ENCODE data around the gene IL17C. TPM values are rescaled to one million over a fixed set of nuclear protein-coding genes. Genes with fewer than 3 reads are reported as not detected.
"Not testable (repeated sequence)": the region's sequence is repeated elsewhere in the genome, so short reads cannot be mapped to it uniquely, and the experiment has no call there.

The IL17C gene, protein sequence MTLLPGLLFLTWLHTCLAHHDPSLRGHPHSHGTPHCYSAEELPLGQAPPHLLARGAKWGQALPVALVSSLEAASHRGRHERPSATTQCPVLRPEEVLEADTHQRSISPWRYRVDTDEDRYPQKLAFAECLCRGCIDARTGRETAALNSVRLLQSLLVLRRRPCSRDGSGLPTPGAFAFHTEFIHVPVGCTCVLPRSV
- total RNA-seq, result not detected

DNA sequence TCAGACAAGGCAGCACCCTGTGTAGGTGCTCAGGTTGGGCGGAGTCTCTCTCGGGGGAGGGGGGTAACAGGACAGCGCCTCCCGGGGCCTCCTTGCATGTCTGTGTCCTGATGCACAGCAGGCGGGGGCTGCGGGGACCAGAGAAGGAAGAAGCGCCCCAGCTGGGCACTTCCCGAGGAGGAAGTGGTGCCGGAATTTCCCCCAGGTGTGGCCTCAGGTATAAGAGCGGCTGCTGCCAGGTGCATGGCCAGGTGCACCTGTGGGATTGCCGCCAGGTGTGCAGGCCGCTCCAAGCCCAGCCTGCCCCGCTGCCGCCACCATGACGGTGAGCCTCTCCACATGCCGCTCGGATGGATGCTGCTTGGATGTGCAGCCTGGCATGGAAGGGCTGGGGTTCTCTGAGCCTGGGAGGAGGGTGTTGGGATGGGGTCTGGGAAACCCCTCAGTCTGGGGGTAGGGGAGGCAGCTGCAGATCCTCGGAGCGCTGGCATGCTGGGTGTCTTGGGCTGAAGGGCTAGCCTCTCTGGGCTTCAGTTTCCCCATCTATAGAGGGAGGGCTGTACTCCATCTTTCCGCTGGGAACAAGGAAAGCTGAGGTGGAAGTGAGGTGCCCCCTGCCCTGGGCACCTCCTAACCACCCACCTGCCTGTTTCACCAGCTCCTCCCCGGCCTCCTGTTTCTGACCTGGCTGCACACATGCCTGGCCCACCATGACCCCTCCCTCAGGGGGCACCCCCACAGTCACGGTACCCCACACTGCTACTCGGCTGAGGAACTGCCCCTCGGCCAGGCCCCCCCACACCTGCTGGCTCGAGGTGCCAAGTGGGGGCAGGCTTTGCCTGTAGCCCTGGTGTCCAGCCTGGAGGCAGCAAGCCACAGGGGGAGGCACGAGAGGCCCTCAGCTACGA lies at the start of gene IL17C:
Gene IL17C (plus strand): TSS at position 250 of the 908 bp plus-strand sequence. CDS start 70 bp downstream, at position 320.
- DNase-seq, result no peak

DNA sequence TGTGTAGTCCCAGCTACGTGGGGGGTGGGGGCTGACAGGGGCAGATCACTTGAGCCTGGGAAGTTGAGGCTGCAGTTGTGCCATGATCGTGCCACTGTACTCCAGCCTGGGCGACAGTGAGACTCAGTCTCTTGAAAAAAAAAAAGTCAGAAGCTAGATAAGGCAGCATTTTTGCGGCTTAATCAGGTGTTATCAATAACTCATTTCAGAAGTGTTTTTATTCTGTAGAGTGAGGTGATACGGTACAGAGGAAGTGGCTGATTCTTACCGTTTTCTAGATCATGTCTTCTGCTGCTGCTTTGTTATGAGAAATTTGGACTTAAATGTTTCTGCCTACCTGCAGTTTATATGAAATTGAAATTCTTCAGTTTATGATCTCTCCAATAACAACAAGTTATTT lies 49.6 kb upstream of the IL17C start:
- DNase-seq, result no peak

DNA sequence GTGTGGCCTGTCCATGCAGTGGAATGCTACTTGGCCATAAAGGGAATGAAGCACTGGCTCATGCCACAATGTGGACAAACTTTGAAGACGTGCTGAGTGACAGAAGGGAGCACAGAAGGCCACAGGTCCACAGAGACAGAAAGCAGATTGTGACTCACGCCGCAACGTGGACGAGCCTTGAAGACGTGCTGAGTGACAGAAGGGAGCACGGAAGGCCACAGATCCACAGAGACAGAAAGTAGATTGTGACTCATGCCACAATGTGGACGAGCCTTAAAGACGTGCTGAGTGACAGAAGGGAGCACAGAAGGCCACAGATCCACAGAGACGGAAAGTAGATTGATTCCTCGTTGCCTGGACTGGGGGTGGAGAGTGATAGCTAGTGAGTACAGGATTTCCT lies 48.9 kb upstream of the IL17C start:
- no peak for DNase-seq

DNA sequence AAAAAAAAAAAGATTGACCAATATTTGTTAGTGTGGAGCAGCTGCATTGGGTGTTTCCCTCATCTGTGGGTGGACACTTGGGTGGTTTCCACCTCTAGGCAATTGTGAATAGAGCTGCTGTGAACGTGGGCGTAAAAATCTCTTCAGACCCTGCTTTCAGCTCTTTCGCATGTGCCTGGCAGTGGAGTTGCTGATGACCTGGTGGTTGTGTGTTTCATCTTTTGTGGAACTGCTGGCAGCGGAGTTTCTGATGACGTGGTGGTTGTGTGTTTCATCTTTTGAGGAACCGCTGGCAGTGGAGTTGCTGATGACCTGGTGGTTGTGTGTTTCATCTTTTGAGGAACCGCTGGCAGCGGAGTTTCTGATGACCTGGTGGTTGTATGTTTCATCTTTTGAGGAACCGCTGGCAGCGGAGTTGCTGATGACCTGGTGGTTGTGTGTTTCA lies 46.8 kb upstream of the IL17C start:
- DNase-seq, result peak; percentile 32

DNA sequence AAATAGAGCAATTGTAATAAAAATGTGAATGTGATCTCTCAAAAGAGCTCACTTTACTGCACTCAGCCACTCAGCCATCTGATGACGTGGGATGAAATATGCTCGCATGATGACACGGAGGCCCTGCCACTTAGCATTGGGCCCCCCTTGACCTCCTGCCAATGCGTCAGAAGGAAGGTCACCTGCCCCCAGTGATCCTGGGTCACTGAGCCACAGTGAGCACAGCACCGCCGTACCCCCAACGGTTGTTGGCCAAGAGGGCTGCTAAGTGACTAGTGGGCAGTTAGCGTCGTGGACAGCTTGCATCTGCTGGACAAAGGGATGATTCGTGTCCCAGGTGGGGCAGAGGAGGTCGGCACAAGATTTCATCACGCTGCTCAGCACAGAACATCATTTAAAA lies 45.3 kb upstream of the IL17C start:
- DNase-seq, result no peak

DNA sequence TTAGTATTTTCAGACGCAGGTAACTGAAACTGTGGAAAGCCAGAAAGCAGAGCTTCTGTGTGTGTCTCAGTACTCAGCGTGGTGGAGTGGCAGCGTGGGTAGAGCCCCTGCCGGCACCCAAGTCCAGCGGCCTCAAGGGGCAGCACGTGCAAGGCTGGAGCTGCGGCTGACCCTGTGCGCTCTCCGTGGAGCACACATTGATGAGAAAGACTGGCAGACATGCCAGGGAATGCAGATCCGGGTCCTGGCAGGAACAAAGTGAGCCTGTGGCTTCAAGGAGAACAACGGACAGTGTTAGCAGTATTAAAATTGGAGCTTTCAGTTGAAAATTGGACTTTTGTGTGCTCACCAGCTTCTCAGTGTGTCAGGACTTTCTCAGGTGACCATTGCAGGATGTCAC lies 44.9 kb upstream of the IL17C start:
- peak; percentile 32 for DNase-seq

DNA sequence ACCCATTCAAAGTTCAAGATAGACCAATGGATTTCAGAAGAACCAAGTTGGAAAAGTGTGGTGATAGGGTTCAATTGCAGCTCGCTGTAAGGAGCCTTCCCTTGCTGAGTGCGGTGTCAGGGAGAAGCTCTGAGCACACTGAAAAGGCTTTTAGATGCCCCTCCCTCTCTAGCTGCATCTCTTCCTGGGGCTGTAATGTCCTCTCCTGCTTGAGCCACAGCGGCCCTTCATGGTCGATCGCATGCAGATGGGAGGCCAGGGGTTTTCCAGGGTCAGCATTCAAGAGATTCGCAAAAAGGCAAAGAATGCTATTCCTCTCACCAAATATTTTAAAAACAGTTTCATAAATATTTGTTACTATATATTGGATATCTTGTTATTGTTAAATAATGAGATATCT lies 44.5 kb upstream of the IL17C start:
- no peak for DNase-seq

DNA sequence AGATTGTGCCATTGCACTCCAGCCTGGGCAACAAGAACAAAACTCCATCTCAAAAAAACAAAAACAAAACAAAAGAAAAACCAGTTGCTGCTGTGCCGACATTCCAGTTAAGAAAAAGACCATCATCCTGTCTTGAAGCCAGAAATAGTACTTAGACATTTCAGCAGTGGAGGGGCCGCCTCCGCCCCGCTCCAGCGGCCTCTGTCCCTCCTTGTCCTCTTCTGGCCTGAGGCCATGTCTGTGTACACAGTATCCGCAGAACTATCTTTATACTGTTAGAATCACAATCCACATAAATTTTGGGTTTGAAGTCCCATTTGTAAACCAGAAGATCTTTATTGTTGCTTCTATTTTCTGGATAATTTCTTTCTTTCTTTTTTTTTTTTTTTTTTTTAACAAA lies 43.3 kb upstream of the IL17C start:
- DNase-seq, result no peak

DNA sequence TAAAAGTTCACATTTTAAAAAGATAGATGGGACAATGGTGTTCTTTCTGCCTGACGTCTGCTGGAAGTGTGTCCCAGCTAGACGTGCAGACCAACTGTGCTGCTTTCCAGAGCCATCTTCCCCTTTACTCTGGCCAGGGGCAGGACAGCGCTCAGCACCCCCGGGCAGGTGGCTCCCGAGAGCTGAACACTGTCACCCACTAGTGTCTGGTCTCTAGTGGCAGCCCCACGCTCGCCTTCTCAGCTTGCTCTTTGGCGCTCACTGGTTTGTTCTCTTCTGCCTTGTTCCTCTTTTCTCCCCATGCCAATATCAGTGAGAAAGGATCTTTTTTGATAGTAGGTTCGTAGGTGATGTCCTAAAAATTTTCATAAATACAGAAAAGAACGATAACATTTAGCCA lies 42.5 kb upstream of the IL17C start:
- no peak for DNase-seq

DNA sequence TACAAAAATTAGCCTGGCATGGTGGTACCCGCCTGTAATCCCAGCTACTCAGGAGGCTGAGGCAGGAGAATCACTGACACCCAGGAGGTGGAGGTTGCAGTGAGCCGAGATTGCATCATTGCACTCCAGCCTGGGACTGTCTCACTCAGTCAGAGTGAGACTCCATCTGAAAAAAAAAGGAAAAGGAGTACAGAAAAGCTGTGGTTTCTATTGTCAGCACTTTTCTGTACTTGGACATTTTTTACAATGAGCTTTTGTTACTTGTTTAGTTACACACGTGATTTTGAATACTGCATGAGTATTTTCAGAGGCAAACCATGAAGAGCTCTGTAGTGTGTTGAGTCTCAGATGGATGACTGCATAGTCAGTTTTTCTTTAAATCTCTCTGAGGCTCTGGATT lies 41.9 kb upstream of the IL17C start:
- no peak for DNase-seq

DNA sequence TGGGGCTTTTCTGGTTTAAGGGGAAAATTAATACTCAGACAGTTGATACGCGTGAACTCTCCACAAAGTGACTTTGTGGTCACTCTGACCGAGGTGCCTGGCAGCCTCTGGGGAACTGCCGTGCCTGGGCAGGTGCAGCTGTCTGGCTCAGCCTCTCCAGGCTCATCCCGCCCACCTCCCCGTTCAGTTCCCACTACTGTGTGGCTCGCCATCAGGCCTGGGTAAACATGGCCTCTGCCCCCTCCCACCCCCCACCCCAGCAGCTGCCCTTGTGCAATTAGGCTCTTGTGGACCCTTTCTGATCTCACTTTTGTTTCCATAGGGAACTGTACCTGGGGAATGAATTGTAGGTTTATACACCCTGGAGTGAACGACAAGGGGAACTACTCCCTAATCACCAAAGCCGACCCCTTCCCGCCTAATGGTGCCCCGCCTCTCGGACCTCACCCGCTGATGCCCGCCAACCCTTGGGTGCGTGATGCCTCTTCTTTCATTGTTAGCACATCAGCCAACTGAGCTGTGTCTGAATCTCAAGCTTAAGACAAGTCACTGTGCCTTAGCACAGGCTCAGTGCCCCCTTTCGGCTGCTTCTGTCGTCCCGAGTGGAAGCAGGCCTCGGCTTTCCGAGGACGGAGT lies 40.4 kb upstream of the IL17C start:
- DNase-seq, result no peak

DNA sequence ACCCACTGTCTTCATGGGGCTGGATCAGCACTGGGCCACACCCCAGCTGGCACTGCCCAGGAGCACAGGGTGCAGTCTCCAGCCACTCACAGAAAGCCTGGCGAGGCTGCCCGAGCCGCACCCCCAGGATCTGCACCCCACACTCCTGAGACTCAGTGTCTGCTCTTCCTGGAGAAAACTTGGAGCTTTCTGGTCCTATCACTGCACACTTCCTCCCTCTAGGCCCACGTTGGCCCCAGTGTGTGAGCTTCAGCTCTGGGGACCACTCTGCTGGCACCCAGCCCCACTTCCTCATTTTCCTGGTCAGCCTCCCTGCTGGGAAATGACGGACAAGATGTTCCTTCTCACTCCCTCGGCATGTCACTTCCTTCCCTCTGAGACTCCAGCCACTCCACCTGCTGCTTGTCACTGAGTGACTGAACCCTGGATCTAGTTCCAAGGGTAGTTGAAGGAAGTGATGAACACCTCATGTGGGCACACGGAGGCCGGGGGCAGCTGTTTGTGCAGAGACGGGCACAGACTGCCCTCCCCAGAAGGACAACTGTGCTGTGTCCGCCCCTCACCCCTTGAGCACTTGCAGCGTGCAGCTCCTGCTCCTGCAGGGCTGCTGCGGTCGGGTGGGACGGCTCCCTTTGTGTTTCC lies 39.2 kb upstream of the IL17C start:
- DNase-seq, result no peak

DNA sequence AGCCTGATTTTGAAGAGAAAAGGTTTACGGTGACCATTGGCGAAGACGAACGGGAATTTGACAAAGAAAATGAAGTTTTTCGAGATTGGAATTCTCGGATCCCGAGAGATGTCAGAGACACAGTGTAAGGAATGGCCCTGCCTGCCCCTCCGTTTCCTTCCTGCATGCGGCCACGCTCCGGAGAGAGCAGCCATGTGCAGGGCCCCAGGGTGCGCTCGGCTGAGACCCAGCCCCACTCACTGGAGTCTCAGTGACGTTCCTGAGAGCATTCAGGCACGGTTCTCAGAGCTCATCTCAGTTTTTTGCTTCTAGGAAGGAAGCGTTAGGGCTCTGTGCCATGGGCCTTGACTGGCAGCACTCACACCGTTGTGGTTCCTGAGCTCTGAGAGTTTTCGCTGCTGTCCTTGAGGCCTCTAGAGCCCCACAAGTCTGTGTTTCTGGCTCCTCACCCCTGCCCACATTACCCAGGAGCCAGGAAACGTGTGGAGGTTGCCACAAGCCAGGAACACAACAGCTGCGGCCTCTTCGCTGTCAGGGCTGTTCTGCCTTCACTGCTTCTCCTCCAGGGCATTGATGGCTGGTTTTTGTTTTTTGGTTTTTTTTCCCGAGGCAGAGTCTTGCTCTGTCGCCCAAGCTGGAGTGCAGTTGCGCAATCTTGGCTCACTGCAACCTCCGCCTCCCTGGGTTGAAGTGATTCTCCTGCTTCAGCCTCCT lies 38.4 kb upstream of the IL17C start:
- DNase-seq, result no peak

DNA sequence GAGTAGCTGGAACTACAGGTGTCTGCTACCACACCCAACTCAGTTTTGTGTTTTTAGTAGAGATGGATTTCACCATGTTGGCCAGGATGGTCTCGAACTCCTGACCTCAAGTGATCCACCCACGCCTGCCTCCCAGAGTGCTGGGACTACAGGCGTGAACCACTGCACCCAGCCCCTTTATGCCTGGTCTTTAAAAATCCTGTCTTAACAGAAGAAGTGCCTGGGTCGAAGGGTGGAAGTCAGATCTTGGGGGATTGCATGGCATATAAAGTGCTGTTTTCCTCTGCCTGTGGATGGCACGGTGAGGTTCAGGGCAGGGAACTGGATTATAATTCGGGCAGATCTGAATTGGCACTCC lies 37.9 kb upstream of the IL17C start:
- DNase-seq, result no peak

DNA sequence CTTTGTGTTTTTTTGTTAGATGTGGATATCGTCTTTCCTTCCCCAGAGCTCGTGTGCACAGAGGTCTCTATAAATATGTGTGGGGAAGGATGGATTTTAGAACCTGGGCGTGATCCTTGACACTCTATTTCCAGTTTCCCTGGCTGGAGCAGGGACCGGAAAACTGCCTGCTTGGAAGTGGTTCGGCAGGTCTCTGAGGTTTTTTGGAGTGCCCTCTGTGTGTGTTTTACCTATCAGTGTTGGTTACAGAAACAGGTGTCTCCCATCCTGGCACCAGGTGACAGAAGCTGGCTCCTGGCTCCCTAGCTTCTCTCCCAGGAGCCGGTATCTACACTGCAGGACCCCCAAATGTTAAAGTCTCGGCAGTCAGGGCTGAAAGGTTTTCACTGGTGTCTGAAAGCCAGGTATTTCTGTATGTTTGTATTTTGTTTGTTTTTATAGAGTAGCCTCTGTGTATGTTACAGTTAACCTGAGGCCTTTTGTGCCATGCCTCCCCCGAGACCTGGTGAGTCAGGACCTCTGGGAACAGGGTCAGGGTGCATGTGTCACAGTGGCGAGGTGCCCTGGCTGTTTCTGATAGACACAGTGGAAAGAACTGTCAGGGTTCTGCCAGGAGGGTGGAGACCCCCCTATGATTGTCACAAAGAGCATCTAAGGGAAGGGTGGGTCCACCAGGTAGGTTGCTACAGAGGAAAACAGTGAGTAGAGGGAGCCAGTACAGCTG lies 36.9 kb upstream of the IL17C start:
- no peak for DNase-seq

DNA sequence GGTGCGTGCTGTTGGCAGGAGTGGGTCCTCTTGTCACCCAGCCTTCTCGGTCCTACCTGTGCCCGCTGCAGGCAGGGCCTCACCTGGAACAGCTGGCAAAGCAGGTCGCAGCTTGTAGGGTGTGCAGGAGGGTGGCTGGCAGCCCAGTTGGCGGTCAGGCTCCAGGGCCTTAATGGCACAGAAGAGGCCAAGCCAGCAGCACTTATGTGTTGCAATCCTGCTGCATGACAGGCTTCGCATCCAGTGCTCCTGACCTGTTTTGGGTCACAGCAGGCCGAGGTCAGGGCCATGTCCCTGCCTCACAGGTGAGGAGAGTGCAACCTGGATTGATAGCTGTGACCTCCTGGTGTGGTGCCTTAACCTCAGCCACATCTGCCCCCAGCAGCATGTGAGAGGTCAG lies 36.3 kb upstream of the IL17C start:
- DNase-seq, result no peak

DNA sequence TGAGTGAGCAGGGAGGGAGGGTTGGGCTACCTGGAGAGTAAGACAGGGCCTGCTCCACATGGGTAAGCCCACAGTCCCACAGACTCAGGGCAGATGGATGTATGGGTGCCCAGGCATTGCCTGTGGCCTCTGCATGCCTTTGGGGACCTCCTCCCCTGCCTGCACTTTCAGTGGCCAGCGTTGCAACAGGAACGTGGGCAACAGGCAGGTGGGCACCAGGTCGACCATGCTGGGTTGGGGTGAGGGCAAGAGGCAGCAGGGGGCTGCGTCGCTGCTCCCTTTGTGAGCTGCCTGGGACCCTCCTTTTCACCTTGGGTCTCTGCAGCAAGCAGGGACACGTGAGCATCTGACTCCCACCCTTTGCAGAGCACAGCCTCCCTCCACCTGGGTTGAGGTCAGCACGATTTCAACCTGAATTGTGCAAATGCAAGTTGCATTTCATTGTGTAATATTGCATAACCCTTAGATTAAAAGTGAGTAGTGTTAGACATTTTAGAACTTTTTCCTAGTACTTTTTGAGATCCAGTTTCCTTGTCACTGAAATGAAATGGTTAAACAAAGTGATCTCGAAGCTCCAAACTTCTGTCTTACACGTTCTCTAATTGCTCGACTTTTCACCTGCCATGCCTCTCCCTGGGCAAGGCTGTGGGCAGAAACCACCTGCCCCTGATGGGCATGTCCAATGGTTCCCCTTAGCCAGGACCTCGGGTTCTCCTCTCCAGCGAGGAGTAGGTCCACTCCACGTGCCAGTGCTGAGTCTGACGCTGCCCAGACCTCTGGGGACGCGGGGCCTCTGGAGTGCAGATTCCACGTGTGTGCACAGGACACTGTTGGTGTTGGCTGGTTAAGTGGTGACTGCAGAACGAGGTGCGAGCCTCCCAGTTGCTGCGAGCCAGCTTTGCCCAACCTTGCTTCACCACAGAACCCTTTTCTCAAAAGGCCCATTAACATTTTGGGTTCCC lies 32.9 kb upstream of the IL17C start:
- no peak for DNase-seq

DNA sequence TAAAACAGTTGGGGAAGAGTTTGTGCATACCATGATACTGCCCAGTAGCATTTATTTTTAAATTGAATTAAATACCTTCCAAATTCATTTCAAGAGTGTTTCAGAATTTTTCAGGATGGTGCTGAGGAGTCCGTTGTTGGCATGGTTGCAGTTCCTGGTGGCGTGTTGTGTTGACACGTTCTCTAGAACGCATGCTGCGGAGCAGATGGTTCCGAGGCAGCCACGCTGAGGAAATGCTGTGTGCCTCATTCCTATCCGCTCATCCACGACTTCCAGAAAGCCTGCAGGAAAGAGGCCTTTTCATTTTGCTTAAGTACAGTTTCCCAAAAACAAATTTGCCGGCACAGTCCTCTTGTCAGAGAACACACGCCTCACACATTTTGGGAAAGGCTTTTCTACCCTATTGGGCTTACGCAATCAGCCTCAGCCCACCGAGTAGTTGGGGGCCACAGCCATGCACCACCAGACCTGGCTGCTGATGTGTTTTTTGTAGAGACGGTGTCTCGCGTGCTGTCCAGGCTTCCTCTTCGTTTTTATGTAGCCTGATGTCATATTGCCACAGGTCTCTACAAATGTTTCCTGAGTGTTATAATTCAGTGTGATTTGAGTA lies 32.1 kb upstream of the IL17C start:
- no peak for DNase-seq

DNA sequence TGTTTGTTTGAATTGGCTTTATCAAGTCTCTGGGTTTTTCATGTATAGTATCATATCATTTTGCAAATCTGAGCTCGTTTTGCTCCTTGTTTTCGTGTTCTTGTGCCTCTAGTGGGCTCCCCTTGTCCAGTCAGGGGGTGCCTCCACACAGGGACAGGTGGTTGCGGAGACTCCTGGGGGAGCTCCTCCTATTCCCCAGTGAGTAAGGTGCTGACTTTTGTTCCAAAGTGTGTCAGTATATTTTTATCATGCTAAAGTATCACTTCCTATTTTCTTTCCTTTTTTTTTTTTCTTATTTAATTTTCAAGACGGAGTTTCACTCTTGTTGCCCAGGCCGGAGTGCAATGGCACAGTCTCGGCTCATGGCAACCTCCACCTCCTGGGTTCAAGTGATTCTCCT lies 30.3 kb upstream of the IL17C start:
- no peak for DNase-seq

DNA sequence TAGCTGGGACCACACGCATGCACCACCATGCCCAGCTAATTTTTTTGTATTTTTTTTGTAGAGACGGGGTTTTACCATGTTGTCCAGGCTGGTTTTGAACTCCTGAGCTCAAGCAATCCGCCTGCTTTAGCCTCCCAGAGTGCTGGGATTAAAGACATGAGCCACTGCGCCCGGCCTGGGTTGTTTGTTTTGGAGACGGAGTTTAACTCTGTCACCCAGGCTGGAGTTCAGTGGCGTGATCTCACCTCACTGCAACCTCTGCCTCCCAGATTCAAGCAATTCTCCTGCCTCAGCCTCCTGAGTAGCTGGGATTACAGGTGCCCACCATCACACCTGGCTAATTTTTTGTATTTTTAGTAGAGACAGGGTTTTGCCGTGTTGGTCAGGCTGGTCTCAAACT lies 28.9 kb upstream of the IL17C start:
- DNase-seq, result not testable (repeated sequence)
